GM12801 (cell line): Measurements from ENCODE around the gene PXDC1.

Experiments used
- CTCF ChIP-seq: IDR thresholded peaks from one replicate; pipeline ENCODE4 v1.5.1; 2011; ENCODE audit warnings: control low read depth; ENCODE audit not compliant: insufficient read length; ENCODE audit errors: extremely low read depth

The PXDC1 gene

DNA sequence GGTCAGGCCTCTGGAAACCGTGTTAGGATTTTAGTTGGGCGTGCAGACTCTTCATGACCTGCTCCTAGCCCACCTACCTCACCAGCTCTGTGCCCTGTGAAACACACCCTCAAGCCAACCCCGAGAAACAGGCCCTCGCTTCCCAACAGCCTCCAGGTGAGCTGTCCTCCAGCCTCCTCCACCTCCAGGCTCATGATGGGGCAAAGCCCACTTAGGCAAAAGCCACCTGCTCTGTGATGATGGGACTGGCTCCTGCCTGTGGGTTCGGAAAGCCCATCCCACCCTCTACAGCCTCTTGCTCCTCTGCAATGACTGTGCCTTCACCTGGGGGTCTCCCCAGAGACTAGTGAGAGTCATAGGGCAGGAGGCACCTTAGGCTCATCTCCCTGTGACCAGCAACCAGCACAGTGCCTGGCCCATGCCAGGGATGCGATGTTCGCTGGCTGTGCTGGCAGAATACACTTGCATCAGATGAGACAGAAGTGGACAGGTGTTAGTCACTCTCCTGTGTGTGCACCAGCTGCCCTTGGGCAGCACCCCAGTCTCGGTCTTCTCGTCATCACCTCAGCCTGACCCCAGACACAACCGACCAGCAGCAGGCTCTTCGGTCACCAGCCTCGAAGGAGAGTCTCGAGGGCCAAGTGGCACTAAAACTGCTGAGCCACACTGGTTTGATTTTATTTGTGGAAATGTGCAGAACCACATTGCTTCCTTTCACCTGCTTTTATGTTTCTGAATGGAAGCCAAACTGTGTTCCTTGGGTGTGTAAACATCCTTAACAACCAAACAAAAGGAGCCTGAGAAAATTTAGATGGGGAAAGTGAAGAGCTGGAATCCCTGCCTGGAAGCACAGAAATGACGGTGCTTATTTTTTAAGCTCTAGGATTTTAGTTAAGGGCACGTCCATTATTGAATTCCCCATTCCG is 10.7 kb downstream of the PXDC1 start:
- no peak for TF ChIP-seq CTCF

GRCh38 chr6:3739311-3739897 is 12.1 kb downstream of the PXDC1 start:
- TF ChIP-seq CTCF, result no peak

GRCh38 chr6:3738381-3739131 is 13.0 kb downstream of the PXDC1 start:
- no peak for TF ChIP-seq CTCF

- TF ChIP-seq CTCF, result no peak
Measured at GRCh38 chr6:3737831-3738210, 13.7 kb downstream of the PXDC1 start.

DNA sequence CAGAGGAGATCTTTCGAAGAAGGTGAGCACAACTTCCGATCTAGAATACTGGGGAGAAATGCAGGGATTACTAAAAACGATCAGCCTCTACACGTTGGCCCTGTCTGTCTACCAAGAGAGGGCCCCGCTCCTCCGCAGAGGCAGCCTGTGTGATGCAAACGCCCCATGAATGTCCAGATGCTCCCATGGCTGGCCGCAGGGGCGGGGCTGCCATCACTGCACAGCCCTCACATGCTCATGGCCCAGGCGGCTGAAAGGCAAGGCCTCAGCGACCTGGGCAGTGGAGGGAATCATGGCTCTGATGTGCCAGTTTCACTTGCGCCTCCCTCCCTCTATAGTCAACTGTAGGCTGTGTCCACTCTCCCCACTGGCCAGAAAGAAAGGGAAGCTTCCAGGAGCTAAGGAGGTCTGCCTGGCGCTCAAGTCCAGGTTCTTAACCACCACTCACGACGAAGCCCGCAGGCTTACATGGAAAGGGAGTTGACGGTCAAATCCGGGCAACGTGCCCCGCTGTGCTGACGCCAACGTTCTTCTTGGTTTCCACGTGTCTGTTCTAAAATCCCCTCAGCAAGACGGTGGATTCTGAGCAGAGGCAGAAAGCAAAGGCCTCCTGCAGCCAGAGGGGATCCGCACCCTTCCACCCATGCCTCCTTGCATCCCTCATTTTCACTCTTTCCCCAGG is 14.2 kb downstream of the PXDC1 start:
- TF ChIP-seq CTCF, result no peak

DNA sequence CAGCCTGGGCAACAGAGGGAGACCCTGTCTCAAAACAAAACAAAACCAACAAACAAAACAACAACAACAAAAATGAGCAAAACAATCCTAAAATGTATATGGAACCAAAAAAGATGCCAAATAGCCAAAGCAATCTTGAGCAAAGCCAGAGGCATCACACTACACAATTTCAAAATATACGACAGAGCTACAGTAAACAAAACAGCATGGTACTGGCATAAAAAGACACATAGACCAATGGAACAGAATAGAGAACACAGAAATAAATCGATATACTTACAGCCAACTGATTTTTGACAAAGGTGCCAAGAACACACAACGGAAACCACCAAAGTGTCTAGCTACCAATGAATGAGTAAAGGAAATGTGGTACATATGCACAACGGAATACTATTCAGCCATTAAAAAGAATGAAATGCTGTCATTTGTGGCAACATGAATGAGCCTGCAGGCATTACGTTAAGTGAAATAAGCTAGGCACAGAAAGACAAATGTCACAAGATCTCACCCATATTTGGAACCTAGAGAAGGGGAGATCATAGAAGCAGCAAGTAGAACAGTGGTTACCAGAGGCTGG is 16.4 kb downstream of the PXDC1 start:
- TF ChIP-seq CTCF, result no peak
